GM21526 (cell line): Measurements from ENCODE around the gene IL1RAP.

Experiments
- ATAC-seq: cut with Tn5 transposase; IDR thresholded peaks from one replicate; pipeline ENCODE4 v1.9.1; 2021; ENCODE audit warnings: moderate library complexity; ENCODE audit not compliant: unreplicated experiment, low FRiP score

Gene IL1RAP

DNA sequence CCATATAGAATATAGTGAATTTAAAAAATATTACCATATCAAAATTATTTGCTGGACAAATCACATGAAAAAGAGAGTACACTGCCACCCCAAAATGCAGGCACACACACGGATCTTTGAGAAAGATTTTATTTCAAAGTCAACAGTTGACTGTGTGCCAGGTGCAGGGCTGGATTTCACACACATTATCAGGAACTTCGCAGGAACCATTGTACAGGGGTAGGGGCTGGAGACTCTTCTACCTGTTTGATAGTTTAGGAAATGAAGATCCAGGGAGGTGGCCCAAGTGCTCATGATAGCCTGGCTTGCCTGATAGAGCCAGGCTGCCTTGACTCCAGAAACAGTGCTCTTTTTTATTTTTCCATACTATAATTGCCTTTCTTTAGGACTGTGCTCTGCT lies 54.2 kb downstream of the IL1RAP start:
- ATAC-seq = no peak

- no peak for ATAC-seq
Measured at GRCh38 chr3:190574473-190574872, 60.6 kb downstream of the IL1RAP start.

- no peak for ATAC-seq
Measured at GRCh38 chr3:190575437-190576185, 61.7 kb downstream of the IL1RAP start.

- ATAC-seq = no peak
Measured at GRCh38 chr3:190577225-190577624, 63.3 kb downstream of the IL1RAP start.

- ATAC-seq = no peak
Measured at GRCh38 chr3:190579514-190580137, 65.7 kb downstream of the IL1RAP start.

GRCh38 chr3:190580417-190580816 lies 66.5 kb downstream of the IL1RAP start:
- no peak for ATAC-seq

- no peak for ATAC-seq
Measured at GRCh38 chr3:190581041-190581541, 67.2 kb downstream of the IL1RAP start.

DNA sequence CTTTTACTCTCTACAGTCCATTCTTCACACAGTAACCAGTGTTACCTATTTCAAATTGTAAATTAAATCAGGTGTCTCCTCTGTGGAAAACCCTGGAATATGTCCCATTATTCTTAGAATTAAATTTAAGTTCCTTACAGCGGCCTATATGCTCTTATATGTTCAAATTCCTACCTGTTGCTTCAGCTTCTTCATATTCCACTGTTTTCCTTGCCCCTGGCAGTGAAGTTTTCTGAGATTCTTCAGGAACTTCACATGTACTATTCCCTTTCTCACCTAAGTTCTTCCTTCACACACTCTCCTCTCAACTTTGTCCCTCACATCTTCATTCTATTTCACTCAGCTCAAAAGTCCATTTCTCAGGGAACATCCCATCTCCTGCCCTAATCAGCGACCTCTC lies 68.8 kb downstream of the IL1RAP start:
- no peak for ATAC-seq

DNA sequence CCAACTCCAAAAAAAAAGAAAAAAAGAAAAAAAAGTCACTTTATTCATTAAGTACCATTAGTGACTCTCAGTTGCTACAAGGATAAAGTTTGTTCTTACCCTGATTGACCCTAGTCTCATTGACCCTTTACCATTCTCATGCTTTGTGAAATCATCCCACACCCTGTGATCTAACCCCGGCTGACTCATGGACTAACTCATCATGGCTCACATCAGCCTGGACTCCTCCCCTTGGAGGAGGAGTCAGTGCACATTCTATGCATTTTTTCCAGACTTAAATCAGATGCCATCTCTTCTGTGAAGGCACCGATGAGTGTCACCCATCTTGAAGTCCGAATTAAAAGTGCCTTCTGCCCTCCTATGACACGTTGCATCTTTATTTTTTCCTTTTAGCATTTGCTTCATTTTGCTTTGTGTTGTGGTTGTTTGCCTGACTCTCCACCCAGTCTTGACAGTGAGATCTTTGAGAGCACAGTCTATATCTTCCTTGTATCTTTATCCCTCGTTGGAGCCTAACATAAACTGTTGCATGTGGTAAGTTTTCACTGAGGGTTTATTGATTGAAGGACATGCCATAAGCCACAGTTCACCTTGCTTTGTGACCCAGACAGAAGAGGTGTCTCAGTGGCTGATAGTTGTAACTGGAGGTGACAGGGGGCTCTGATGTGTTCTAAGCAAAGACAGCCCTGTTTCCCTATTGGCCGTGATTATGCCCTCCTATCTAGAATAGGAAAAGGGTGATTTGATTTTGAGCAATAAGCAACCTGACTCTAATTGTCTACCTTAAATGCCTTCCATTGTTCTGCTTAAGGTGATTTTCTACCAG lies 72.1 kb downstream of the IL1RAP start:
- ATAC-seq = no peak

- ATAC-seq = no peak
Measured at GRCh38 chr3:190586631-190587011, 72.7 kb downstream of the IL1RAP start.

GRCh38 chr3:190588570-190588969 lies 74.7 kb downstream of the IL1RAP start:
- ATAC-seq = no peak

DNA sequence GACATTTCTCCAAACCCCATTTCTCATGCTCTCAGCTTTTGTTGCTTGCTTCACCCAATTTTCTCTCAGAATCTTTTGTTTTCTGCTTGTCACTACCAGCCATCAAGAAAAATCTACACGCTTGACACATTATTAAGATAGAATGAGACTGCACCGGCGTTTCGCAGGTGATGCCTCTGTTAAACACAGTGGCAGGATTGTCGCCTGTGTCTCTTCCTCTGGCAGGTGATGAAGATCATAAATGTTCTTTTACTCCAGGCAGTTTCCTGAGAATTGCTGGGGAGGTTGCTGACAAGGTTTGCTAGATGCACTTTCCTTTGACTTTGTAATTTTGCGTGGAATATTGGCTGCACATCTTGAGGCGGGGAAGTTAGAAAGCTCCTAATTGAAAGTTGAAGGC lies 75.4 kb downstream of the IL1RAP start:
- ATAC-seq = no peak

GRCh38 chr3:190591080-190591479 lies 77.2 kb downstream of the IL1RAP start:
- ATAC-seq = no peak

- ATAC-seq = no peak
Measured at GRCh38 chr3:190593075-190593474, 79.2 kb downstream of the IL1RAP start.

DNA sequence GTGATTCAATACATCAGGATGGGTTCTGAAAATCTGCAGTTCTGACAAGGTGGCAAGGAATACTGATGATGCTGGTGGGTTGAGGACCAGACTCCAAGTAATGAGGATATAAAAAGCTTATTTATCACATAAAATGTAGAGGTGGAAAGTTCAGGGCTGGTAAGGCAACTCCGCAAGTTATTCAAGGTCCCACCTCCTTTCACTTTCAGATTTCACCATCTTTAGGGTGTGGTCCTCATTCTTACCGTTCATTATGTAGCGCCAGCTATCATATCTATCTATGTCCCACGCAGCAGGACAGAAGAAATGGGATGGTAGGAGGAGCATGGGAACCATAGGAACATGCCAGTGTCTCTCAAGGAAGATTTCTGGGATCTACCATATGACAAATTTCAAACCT lies 80.3 kb downstream of the IL1RAP start:
- ATAC-seq = no peak

DNA sequence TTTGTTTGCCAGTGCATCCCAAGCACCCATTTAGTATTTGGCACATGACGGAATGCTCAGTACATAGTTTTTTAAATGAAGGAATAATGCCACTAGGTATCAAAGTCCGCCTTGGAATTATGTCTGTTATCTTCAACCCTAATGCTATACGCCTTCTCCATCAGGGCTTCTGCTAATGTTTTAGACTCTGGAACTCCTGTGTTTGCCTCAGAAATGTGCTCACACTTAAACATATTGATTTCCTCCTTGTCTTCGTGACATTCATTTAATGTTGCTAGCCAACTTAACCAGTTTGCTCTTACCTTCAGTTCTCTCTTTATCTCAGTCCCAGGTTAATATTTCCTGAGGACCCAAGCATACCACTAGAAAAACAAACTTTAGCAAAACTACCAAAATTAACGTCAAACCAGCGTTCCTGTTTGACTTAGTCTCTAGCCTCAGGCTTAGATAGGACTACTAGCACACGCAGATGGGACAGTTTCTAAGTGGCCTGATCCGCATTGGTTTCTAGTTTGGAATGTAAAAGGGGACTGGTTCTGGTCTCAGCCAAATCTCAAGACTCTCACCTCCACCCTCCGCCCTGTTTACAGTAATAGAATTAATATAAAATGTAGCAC lies 81.4 kb downstream of the IL1RAP start:
- no peak for ATAC-seq

GRCh38 chr3:190595807-190596206 lies 81.9 kb downstream of the IL1RAP start:
- ATAC-seq = no peak

DNA sequence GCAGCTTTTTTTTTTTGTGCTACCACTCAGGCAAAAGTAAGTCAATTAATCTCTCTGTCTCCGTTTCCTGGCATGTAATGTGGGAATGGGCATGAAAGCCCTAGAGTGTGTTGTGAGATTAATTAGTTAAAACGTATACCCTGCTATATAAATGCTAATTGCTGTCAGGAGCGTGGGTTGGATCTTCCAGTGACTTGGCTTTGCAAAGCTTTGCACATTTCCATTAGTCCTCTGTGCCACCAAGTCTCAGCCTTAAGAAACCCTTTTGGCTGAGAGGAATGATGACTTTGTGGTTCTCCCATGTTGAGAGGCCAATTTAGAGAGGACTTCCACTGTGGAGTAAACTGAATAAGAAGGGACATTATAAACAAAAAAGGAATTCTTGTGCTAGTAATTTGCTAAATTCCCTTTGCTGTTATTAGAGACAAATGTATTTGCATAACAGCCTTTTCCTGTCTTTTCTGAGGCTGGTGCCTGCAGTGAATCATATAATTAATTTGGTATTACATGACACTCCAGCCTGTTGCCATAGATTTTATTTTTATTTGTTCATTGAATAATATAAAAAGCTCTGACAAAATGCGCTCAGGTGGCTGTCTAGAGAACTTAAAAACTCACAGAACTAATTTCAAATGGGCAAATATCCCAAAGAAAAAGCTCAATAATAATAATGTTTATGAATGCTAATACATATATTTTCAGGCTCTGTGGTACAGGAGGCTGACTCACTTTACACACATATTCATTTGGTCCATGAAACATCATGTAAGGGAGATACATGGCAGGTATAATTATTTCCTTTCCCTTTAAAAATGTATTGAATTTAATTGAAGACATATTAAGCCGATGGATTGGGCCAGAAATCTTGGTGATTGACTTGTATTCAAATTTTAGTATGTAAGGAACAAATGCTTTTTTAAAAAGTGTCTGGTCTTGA lies 82.7 kb downstream of the IL1RAP start:
- ATAC-seq = no peak

DNA sequence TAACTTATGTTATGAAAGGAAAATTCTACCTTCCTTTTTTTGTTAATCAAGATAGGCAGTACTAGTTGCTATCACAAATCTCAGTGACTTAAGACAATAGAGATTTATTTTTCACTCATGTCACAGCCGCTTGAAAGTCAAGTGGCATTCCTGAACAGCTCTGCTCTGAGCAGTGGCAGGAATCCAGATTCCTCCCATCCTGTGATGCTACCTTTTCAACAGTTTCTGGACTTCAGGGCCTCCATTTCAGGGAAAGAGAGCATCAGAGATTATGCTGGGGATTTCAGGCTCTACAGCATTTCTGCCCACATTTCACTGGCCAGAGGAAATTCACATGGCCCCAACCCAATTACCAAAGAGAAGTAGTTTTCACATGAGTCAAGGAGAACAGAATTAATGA lies 83.4 kb downstream of the IL1RAP start:
- ATAC-seq = no peak

GRCh38 chr3:190601622-190602021 lies 87.7 kb downstream of the IL1RAP start:
- ATAC-seq = no peak
